Measurements from ENCODE around the gene C19orf18. TPM values are rescaled to one million over a fixed set of nuclear protein-coding genes. Genes with fewer than 3 reads are reported as not detected.

The C19orf18 gene
- total RNA-seq (1 to 10 TPM in 2 of 5 donors, under 1 TPM in 3; 0.66 to 1.2 (median 0.93) TPM), total RNA-seq (0 to 1.6 (median 0.35) reads per million in 29 experiments)
- total RNA-seq (2013) = 0.29 TPM

DNA sequence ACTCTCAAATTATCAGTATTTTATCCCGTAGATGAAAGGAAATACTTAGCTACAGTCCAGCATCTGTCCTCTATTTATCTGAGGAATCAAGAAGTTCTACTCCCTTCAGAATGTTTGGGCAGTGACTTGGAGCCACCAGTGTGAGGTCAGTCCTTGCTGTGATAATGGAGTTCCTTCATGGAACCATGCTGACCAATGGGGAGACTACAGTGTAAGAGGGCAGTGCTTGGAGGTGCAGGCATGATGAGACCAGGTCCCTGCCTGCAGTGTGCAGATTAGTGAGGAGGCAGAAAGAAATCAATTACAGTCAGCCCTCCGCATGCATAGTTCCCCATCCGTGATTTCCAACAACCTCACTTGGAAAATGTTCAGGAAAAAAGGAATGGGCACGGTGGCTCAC lies at the start of gene C19orf18:
C19orf18 (minus strand) TSS at position 101 of the 400 bp plus-strand sequence. CDS start 102 bp downstream, outside the sequence.
- Mint-ChIP-seq H3K36me3 (peaks cover 62% of the 10 kb centered on the region), H3K27ac (no peak within 1 kb of the TSS), H3K4me3 (no peak within 1 kb of the TSS), H3K4me1 (no peaks in the 10 kb centered on the region), H3K9me3 (peaks cover 5 to 68% (median 60%) of the 10 kb centered on the region in 3 donors), H3K27me3 (no peaks in the 10 kb centered on the region)
- Histone ChIP-seq H3K36me3 (ENCODE audit: control insufficient read depth in 2 of 2, extremely low read depth in 1 of 2, insufficient read depth in 1 of 2, low read length in 1 of 2) (peaks cover 2 to 3% of the 10 kb centered on the region in 2 donors), H3K4me1 (ENCODE audit: control insufficient read depth in 1 of 2, extremely low read depth in 1 of 2, insufficient read depth in 2 of 2, low read length in 2 of 2) (no peaks in the 10 kb centered on the region), H3K4me3 (ENCODE audit: control insufficient read depth in 1 of 2, extremely low read depth in 1 of 2, low read length in 1 of 2) (no peak within 1 kb of the TSS), H3K27me3 (replicated peaks in 1 of 2; ENCODE audit: control insufficient read depth in 2 of 2, extremely low read depth in 1 of 2, insufficient read depth in 2 of 2, low read length in 1 of 2) (no peaks in the 10 kb centered on the region), H3K9me3 (peaks cover 19% of the 10 kb centered on the region), H3K27ac (ENCODE audit: low read length) (no peak within 1 kb of the TSS)
- no peak for ATAC-seq (replicated peaks in 1 of 4)
- CTCF ChIA-PET = no interaction called here
- POLR2A ChIA-PET = no interaction called here
- no peak for DNase-seq
- WGBS (ENCODE audit: insufficient coverage) = 96% methylated on average over 3 of the region's 4 CpGs

DNA sequence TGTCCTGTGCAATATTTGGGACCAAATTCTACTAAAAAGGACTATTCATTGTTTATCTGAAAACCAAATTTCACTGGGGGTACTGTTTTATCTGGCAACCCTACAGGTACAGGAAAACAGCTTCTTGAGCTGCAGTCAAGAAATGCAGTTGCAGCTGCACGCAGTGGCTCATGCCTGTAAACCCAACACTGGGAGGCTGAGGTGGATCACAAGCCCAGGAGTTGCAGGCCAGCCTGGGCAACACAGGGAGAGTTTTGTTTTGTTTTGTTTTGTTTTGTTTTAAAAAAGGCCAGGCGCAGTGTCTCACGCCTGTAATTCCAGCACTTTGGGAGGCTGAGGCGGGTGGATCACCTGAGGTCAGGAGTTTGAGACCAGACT lies 47.9 kb upstream of the C19orf18 start:
- POLR2A ChIA-PET = no interaction called here

DNA sequence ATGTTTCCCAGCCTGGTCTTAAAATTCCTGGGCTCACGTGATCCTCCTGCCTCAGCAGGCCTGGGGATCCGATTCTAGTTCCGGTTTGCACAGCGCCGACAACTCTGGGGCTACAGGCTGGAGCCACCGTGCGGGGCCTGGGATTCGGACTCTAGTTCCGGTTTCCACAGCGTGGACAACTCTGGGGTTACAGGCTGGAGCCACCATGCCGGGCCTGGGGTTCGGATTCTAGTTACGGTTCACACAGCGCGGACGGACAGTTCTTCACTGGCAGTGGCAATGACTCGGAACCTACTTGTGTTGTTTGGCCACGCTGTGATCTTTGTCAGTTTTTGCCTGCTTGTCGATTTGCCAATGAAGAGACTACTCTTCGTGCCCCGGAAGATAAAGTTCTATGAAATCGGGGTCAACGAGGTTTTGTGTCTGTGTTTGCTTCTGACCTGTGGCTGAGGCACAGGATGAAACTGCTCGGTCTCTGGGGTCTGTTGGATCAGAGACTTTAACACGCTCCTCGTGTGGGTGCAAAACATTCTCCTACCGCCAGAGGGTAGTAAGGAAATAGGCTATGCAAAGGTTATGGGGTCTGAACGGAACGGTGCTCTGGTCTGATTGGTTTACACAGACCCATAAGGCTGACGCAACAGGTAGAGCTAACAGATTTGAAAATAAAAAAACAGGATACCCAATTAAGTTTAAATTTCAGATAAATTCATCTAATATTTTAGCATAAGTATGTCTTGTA lies 47.4 kb upstream of the C19orf18 start:
- H3K9me3 Mint-ChIP-seq = peaks cover 8 to 34% (median 23%) of the 10 kb centered on the region in 3 donors
- DNase-seq (peak in 30 of 35 experiments; percentile 3 to 62 (median 31)), ATAC-seq (replicated peaks in 1 of 4) (peak; percentile 61 to 83 (median 71))
- Histone ChIP-seq H3K27ac (ENCODE audit: low read length) (no peak overlapping the region), H3K4me3 (ENCODE audit: control insufficient read depth in 1 of 2, extremely low read depth in 1 of 2, low read length in 1 of 2) (no peak overlapping the region), H3K9me3 (no peaks in the 10 kb centered on the region), H3K27me3 (replicated peaks in 1 of 2; ENCODE audit: control insufficient read depth in 2 of 2, extremely low read depth in 1 of 2, insufficient read depth in 2 of 2, low read length in 1 of 2) (peaks cover 0 to 33% of the 10 kb centered on the region in 2 experiments), H3K36me3 (ENCODE audit: control insufficient read depth in 2 of 2, extremely low read depth in 1 of 2, insufficient read depth in 1 of 2, low read length in 1 of 2) (no peaks in the 10 kb centered on the region), H3K4me1 (ENCODE audit: control insufficient read depth in 1 of 2, extremely low read depth in 1 of 2, insufficient read depth in 2 of 2, low read length in 2 of 2) (no peaks in the 10 kb centered on the region)
- ChIA-PET POLR2A (no interaction called here), CTCF (interaction anchor here in 1 of 2 donors (1.0 kb wide), 1 partner anchor 133 kb away, joined by 4 read pairs; no protein-coding TSS in a partner anchor)
- H3K27me3 Mint-ChIP-seq = peaks cover 0 to 4% of the 10 kb centered on the region in 2 donors
- no peak overlapping the region for H3K4me3 Mint-ChIP-seq
- no peaks in the 10 kb centered on the region for H3K4me1 Mint-ChIP-seq
- no peak overlapping the region for H3K27ac Mint-ChIP-seq
- WGBS (ENCODE audit: insufficient coverage) = 74% methylated on average over 24 of the region's 30 CpGs
- no peaks in the 10 kb centered on the region for H3K36me3 Mint-ChIP-seq

More for the DNA sequence above, 47.9 kb upstream of the C19orf18 start:
- Mint-ChIP-seq H3K27me3 (peaks cover 0 to under 1% of the 10 kb centered on the region in 2 donors), H3K36me3 (no peaks in the 10 kb centered on the region), H3K4me3 (no peak overlapping the region), H3K27ac (no peak overlapping the region), H3K4me1 (no peaks in the 10 kb centered on the region), H3K9me3 (peaks cover 8 to 37% (median 20%) of the 10 kb centered on the region in 3 donors)
- ATAC-seq (replicated peaks in 1 of 4) (no peak), DNase-seq (no peak)
- CTCF ChIA-PET = interaction anchor here in 1 of 2 donors (1.0 kb wide), 1 partner anchor 133 kb away, joined by 4 read pairs; no protein-coding TSS in a partner anchor
- Histone ChIP-seq H3K36me3 (ENCODE audit: control insufficient read depth in 2 of 2, extremely low read depth in 1 of 2, insufficient read depth in 1 of 2, low read length in 1 of 2) (no peaks in the 10 kb centered on the region), H3K4me3 (ENCODE audit: control insufficient read depth in 1 of 2, extremely low read depth in 1 of 2, low read length in 1 of 2) (no peak overlapping the region), H3K27me3 (replicated peaks in 1 of 2; ENCODE audit: control insufficient read depth in 2 of 2, extremely low read depth in 1 of 2, insufficient read depth in 2 of 2, low read length in 1 of 2) (peaks cover 0 to 29% of the 10 kb centered on the region in 2 experiments), H3K27ac (ENCODE audit: low read length) (no peak overlapping the region), H3K9me3 (no peaks in the 10 kb centered on the region), H3K4me1 (ENCODE audit: control insufficient read depth in 1 of 2, extremely low read depth in 1 of 2, insufficient read depth in 2 of 2, low read length in 2 of 2) (no peaks in the 10 kb centered on the region)
- WGBS (ENCODE audit: insufficient coverage) = 46% methylated on average over 1 of the region's 4 CpGs

DNA sequence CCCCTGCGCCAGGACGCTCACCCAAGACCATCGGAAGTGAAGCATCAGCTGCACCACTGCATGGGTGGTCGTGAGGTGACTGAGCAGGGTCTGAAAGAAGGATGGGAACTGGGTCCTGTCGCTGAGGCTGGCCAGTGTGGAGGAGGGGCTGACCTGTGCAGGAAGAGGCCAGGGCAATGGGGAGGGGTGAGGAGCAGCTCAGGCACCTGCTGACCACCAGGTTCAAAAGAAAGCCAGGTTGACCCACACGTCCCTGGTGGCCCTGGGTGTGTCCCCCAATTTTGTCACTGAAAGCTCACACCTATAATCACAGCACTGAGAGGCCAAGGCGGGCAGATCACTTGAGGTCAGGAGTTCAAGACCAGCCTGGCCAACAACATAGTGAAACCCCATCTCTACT lies 45.8 kb upstream of the C19orf18 start:
- DNase-seq (no peak), ATAC-seq (replicated peaks in 1 of 4) (no peak)
- peaks cover 0 to 41% of the 10 kb centered on the region in 2 experiments for H3K27me3 ChIP-seq (replicated peaks in 1 of 2; ENCODE audit: control insufficient read depth in 2 of 2, extremely low read depth in 1 of 2, insufficient read depth in 2 of 2, low read length in 1 of 2)
- H3K27ac ChIP-seq (ENCODE audit: low read length) = no peak overlapping the region
- Mint-ChIP-seq H3K36me3 (no peaks in the 10 kb centered on the region), H3K4me3 (no peak overlapping the region), H3K27me3 (peaks cover 3 to 7% of the 10 kb centered on the region in 2 donors), H3K27ac (no peak overlapping the region), H3K9me3 (peaks cover 12 to 28% (median 15%) of the 10 kb centered on the region in 3 donors), H3K4me1 (no peaks in the 10 kb centered on the region)
- H3K9me3 ChIP-seq = no peaks in the 10 kb centered on the region
- no peak overlapping the region for H3K4me3 ChIP-seq (ENCODE audit: control insufficient read depth in 1 of 2, extremely low read depth in 1 of 2, low read length in 1 of 2)
- WGBS (ENCODE audit: insufficient coverage) = 82% methylated on average over 6 of the region's 7 CpGs
- H3K36me3 ChIP-seq (ENCODE audit: control insufficient read depth in 2 of 2, extremely low read depth in 1 of 2, insufficient read depth in 1 of 2, low read length in 1 of 2) = no peaks in the 10 kb centered on the region
- POLR2A ChIA-PET = no interaction called here
- CTCF ChIA-PET = no interaction called here
- H3K4me1 ChIP-seq (ENCODE audit: control insufficient read depth in 1 of 2, extremely low read depth in 1 of 2, insufficient read depth in 2 of 2, low read length in 2 of 2) = no peaks in the 10 kb centered on the region

DNA sequence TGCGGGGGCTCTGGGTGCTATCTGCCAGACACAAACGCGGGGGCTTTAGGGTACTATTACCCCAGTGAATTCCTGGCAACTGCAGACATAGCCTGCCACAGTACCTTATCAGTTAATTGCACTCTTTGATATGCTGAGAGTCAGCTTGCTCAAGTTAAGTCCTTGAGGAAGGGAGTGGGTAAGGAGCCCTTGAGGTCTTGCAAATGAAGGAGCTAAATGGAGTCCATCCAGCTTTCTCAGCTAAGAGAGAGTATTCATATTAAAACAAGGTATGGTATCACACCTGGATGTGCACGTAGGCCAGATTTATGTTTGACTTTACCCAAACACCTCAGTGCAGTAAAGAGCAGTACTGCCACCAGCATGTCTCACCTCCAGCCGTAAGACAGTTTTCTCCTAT lies 39.8 kb upstream of the C19orf18 start:
- no peak overlapping the region for H3K27ac ChIP-seq (ENCODE audit: low read length)
- H3K27ac Mint-ChIP-seq = no peak overlapping the region
- ChIA-PET POLR2A (no interaction called here), CTCF (no interaction called here)
- H3K27me3 Mint-ChIP-seq = peaks cover 8 to 9% of the 10 kb centered on the region in 2 donors
- no peak for ATAC-seq (replicated peaks in 1 of 4)
- peaks cover 3% of the 10 kb centered on the region for H3K9me3 ChIP-seq
- H3K4me1 Mint-ChIP-seq = peaks cover 0 to 3% (median under 1%) of the 10 kb centered on the region in 3 donors
- no peak for DNase-seq
- whole genome bisulfite sequencing (ENCODE audit: insufficient coverage) = 35% methylated on average over 4 of the region's 5 CpGs
- peaks cover 0 to 47% of the 10 kb centered on the region in 2 experiments for H3K27me3 ChIP-seq (replicated peaks in 1 of 2; ENCODE audit: control insufficient read depth in 2 of 2, extremely low read depth in 1 of 2, insufficient read depth in 2 of 2, low read length in 1 of 2)
- H3K4me1 ChIP-seq (ENCODE audit: control insufficient read depth in 1 of 2, extremely low read depth in 1 of 2, insufficient read depth in 2 of 2, low read length in 2 of 2) = peaks cover 0 to 12% of the 10 kb centered on the region in 2 experiments
- peaks cover 8 to 27% (median 18%) of the 10 kb centered on the region in 3 donors for H3K9me3 Mint-ChIP-seq
- H3K4me3 ChIP-seq (ENCODE audit: control insufficient read depth in 1 of 2, extremely low read depth in 1 of 2, low read length in 1 of 2) = no peak overlapping the region
- no peaks in the 10 kb centered on the region for H3K36me3 ChIP-seq (ENCODE audit: control insufficient read depth in 2 of 2, extremely low read depth in 1 of 2, insufficient read depth in 1 of 2, low read length in 1 of 2)
- no peak overlapping the region for H3K4me3 Mint-ChIP-seq
- peaks cover 9% of the 10 kb centered on the region for H3K36me3 Mint-ChIP-seq

DNA sequence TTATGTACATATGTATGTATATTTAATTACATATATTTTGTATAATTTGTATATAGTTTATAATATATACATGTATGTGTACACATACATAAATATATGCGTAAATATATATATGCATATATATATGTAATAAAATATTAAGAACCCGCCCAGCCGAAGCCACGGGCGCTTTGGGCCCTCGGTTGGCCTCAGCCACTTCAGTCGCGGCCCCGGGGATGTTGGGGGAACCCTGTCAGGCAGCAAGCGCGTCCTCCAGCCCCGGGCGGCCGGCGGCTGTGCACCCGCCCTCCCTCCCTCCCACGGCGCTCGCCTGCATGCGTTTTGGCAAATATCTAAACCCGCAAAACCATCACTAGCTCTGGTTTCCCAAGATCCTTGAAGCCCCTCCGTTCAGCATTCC lies 36.2 kb upstream of the C19orf18 start:
- H3K27me3 Mint-ChIP-seq = peaks cover 2 to 5% of the 10 kb centered on the region in 2 donors
- no peak overlapping the region for H3K27ac ChIP-seq (ENCODE audit: low read length)
- no peak overlapping the region for H3K27ac Mint-ChIP-seq
- 95% methylated on average over 4 of the region's 22 CpGs for WGBS (ENCODE audit: insufficient coverage)
- peaks cover 0 to 4% (median 3%) of the 10 kb centered on the region in 3 donors for H3K4me1 Mint-ChIP-seq
- H3K4me3 Mint-ChIP-seq = peak overlapping the region in 1 of 3 donors; percentile 58
- H3K4me1 ChIP-seq (ENCODE audit: control insufficient read depth in 1 of 2, extremely low read depth in 1 of 2, insufficient read depth in 2 of 2, low read length in 2 of 2) = peaks cover 0 to 12% of the 10 kb centered on the region in 2 experiments
- H3K36me3 ChIP-seq (ENCODE audit: control insufficient read depth in 2 of 2, extremely low read depth in 1 of 2, insufficient read depth in 1 of 2, low read length in 1 of 2) = no peaks in the 10 kb centered on the region
- peak overlapping the region in 1 of 2 donors; percentile 69 for H3K4me3 ChIP-seq (ENCODE audit: control insufficient read depth in 1 of 2, extremely low read depth in 1 of 2, low read length in 1 of 2)
- ATAC-seq (replicated peaks in 1 of 4) = no peak
- POLR2A ChIA-PET = no interaction called here
- peaks cover 33% of the 10 kb centered on the region for H3K36me3 Mint-ChIP-seq
- CTCF ChIA-PET = no interaction called here
- DNase-seq = no peak
- H3K27me3 ChIP-seq (replicated peaks in 1 of 2; ENCODE audit: control insufficient read depth in 2 of 2, extremely low read depth in 1 of 2, insufficient read depth in 2 of 2, low read length in 1 of 2) = peaks cover 0 to 27% of the 10 kb centered on the region in 2 experiments
- H3K9me3 ChIP-seq = peaks cover 9% of the 10 kb centered on the region
- peaks cover 9 to 45% (median 37%) of the 10 kb centered on the region in 3 donors for H3K9me3 Mint-ChIP-seq
